Activated CD4-positive, alpha-beta T cell treated with anti-CD3 and anti-CD28 coated beads, Interleukin-2, amount 50 U/mL, for 24 hours (primary cell): ENCODE measurements around the gene PHEX.
"Not testable (repeated sequence)": the region's sequence is repeated elsewhere in the genome, so short reads cannot be mapped to it uniquely, and the experiment has no call there.

ENCODE experiments used
- DNase-seq, 2 donors: peaks; one replicate each; pipeline ENCODE4 v3.0.0-alpha.2; 2020; ENCODE audit warnings: low read depth in 1 of 2, low spot score in 1 of 2

Gene PHEX

DNA sequence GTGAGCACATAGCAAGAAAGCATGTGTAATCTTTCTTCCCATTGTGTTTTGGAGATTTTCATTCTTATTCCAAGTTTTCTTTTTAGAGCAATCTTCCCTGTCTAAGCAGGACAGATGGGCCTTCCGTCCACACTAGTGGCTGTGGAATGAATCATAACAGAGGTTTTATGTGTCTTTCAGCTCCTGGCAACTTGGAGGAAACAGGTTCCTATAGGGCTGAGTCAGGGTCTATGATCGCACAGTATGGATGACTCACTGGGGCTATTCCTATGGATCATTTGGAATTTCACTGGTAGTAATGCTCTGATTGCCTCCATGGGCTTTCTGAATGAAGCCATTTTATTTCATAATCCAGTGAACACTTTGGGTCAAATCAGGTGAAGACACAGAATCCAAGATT is 188.8 kb downstream of the PHEX start:
- no peak for DNase-seq

- DNase-seq, result no peak
These were observed 202.3 kb downstream of the PHEX start for GRCh38 chrX:22234380-22234779.

- DNase-seq, result no peak
These were observed 205.4 kb downstream of the PHEX start for GRCh38 chrX:22237479-22237878.

DNA sequence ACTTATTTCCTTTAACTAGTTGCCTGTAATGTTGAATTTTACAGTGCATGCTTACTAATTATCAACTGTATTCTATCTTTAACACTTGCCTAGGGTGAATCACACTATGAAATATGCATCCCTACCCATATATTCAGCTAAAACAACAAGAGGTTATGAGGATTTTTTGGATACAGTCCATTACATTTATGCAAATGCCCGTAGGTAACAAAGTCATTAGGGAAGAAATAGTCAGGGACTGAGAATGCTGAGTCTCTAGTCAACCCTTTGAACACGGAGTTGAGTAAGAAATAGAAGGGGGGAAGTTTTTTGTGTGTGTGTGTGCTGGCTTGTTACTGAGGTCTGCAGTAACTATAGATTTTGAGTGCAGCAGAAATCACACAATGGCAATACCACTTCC is 214.5 kb downstream of the PHEX start:
- no peak for DNase-seq

DNA sequence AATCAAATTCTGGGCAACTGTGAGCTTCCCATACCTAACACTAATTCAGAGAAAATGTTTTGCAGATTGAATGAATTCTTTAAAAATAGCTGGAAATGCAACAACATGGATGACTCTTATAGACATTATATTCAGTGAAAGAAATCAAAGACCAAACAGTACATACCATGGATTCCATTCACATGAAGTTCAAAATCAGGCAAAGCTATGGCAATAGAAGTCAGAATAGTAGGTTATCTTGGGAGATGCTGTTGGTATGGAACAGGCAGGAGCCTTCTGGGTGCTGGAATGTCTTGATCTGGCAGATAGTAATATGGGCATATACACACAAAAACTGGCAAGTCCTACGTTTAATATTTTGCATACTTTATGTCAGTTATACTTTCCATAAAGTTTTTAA is 215.0 kb downstream of the PHEX start:
- no peak for DNase-seq

GRCh38 chrX:22248401-22248800 is 216.3 kb downstream of the PHEX start:
- no peak for DNase-seq

- DNase-seq, result no peak
These were observed 217.2 kb downstream of the PHEX start for GRCh38 chrX:22249371-22249770.

- DNase-seq, result no peak
These were observed 236.6 kb downstream of the PHEX start for GRCh38 chrX:22268706-22269105.

DNA sequence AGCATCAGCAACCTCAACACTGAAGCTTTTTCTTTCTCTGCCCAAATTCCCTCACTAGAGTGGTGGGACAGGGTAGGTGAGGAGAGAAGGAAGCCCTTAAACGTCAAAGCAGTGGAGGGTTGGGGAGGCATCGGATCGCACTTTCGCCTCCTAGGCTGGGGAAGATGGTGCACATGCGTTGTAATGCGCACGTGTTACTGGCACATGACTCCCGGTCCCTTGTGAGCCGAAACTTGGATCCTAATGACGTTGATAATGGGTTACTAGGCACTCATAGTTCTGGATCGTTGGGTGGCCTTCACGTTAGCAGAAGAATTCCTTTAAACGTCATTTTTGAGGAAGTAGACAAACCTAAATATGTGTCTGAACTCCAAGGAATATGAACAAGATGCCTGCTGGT is 240.5 kb downstream of the PHEX start, which contains the start of gene CBLL2:
TSS of gene CBLL2 (plus strand) at position 301 of the 400 bp plus-strand sequence. CDS start at position 380, 79 bp downstream.
- DNase-seq, result no peak

GRCh38 chrX:22273714-22274317 is 241.7 kb downstream of the PHEX start:
- DNase-seq, result no peak

GRCh38 chrX:22276781-22277180 is 244.7 kb downstream of the PHEX start:
- DNase-seq, result no peak

- no peak for DNase-seq
These were observed 246.2 kb downstream of the PHEX start for GRCh38 chrX:22278375-22278774.

DNA sequence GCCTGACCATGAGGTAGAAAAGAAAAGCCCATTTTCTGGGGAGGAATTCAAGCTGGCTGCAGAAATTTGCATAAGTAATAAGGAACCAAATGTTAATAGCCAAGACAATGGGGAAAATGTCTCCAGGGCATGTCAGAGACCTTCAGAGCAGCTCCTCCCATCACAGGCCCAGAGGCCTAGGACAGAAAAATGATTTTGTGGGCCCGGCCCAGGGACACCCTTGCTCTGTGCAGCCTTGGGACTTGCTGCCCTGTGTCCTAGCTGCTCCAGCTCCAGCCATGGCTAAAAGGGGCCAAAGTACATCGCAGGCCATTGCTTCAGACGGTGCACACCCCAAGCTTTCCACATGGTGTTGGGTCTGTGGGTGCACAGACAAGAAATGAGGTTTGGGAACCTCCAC is 257.1 kb downstream of the PHEX start:
- not testable (repeated sequence) for DNase-seq

GRCh38 chrX:22296871-22297270 is 264.7 kb downstream of the PHEX start:
- DNase-seq, result no peak

- no peak for DNase-seq
These were observed 268.0 kb downstream of the PHEX start for GRCh38 chrX:22300130-22300529.
